ENCODE measurements around the gene FARP1. TPM values are rescaled to one million over a fixed set of nuclear protein-coding genes. Genes with fewer than 3 reads are reported as not detected.

Gene FARP1
- total RNA-seq, 2 experiments from 2014 or later: 0.55 to 1.9 TPM

DNA sequence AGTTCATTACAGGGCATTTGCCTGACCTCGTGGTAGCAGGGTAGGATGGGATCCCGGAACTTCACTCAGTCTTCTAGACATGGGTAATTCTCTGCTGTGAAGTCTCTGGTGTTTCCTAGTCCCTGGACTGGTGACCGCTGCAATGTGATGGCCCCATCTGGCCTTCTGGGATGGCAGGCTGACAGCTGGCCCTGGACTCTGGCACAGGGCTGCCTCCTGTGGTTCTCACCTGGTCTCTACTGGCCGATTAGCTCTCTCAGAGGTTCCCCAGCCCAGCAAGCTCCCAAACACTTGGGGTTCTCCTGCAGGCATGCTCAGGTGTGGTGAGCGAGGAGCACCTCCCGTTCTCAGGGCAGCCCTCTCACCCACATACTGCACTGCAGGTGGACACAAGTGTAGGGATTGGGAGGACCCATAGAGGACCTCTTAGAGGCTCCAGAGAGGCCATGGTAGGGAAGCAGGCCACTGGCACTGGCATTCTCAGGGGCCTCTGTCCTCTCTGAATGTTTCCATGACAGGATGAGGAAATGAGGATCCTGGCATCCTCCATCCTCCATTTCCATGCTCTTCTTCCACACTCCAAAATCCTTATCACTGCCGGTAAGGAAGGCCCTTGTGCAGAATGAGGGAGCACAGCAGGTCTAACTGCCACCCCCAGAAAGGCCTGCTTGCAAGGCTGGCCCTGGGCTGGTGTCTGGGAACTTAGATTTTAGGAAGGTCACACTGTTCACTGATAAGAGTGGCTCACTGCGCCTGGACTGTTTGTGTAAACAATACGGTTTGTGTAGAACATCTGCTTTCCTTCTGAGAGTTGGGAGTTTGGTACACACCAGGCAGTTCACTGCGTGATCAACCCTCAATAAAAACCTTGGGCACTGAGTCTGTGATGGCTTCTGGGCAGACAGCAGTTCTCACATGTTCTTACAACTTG is 31.5 kb upstream of the FARP1 start:
- Mint-ChIP-seq H3K27ac (no peak overlapping the region), H3K36me3 (no peaks in the 10 kb centered on the region), H3K4me1 (no peaks in the 10 kb centered on the region), H3K27me3 (peaks cover 2% of the 10 kb centered on the region), H3K4me3 (no peak overlapping the region), H3K9me3 (no peaks in the 10 kb centered on the region)
- ATAC-seq (ENCODE audit: low read depth): no peak
- POLR2A ChIA-PET: no interaction called here
- DNase-seq: no peak

DNA sequence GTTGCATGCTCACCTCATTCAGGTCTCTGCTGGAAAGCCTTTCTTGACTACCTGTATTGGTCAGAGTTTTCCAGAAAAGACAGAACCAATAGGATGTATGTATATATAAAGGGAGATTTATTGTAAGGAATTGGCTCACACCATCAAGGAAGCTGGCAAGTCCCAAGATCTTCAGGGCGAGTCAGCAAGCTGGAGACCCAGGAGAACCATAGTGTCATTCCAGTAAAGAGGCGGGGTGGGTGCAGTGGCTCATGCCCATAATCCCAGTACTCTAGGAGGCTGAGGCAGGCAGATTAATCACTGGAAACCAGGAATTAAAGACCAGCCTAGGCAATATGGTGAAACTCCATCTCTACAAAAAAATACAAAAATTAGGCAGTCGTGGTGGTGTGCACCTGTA is 30.4 kb upstream of the FARP1 start:
- POLR2A ChIA-PET: no interaction called here
- Mint-ChIP-seq H3K9me3 (no peaks in the 10 kb centered on the region), H3K27ac (no peak overlapping the region), H3K27me3 (no peaks in the 10 kb centered on the region), H3K4me1 (no peaks in the 10 kb centered on the region), H3K4me3 (no peak overlapping the region), H3K36me3 (no peaks in the 10 kb centered on the region)
- ATAC-seq (ENCODE audit: low read depth) (no peak), DNase-seq (no peak)

- ATAC-seq (ENCODE audit: low read depth): no peak
- Mint-ChIP-seq H3K27me3 (no peaks in the 10 kb centered on the region), H3K36me3 (no peaks in the 10 kb centered on the region), H3K4me1 (no peaks in the 10 kb centered on the region), H3K4me3 (no peak overlapping the region), H3K9me3 (peaks cover 3% of the 10 kb centered on the region), H3K27ac (no peak overlapping the region)
- DNase-seq: no peak
- POLR2A ChIA-PET: no interaction called here
These were observed 24.0 kb upstream of the FARP1 start for GRCh38 chr13:98118865-98119264.

- no peak overlapping the region for H3K4me3 Mint-ChIP-seq
- POLR2A ChIA-PET: no interaction called here
- H3K9me3 Mint-ChIP-seq: peaks cover 17% of the 10 kb centered on the region
- no peaks in the 10 kb centered on the region for H3K36me3 Mint-ChIP-seq
- no peaks in the 10 kb centered on the region for H3K27me3 Mint-ChIP-seq
- DNase-seq (no peak), ATAC-seq (ENCODE audit: low read depth) (no peak)
- H3K27ac Mint-ChIP-seq: no peak overlapping the region
- no peaks in the 10 kb centered on the region for H3K4me1 Mint-ChIP-seq
These were observed 19.7 kb upstream of the FARP1 start for GRCh38 chr13:98123176-98123575.

DNA sequence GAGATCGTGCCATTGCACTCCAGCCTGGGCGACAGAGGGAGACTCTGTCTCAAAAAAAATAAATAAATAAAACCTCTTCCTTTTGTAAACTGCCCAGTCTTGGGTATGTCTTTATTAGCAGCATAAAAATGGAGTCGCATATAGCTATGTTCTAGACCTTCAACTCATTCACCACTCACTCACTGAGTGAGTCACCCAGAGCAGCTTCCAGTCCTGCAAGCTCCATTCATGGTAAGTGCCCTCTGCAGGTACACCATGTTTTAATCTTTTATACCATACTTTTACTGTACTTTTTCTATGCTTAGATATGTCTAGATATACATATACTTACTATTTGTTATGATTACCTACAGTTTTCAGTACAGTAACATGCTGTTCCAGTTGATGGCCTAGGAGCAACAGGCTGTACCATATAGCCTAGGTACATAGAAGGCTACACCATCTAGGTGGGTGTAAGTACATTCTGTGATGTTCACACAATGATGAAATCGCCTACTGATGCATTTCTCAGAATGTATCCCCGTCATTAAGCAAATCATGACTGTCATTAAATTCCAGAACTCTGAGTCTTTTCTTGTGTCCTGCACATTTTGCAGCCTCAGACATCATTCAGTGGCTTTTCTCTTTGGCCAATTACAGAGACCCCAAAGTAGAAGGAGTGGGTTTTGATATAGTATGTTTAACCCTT is 13.7 kb upstream of the FARP1 start:
- no peak overlapping the region for H3K4me3 Mint-ChIP-seq
- H3K36me3 Mint-ChIP-seq: no peaks in the 10 kb centered on the region
- H3K27me3 Mint-ChIP-seq: peaks cover 8% of the 10 kb centered on the region
- peaks cover 13% of the 10 kb centered on the region for H3K9me3 Mint-ChIP-seq
- DNase-seq (no peak), ATAC-seq (ENCODE audit: low read depth) (no peak)
- H3K4me1 Mint-ChIP-seq: no peaks in the 10 kb centered on the region
- POLR2A ChIA-PET: no interaction called here
- no peak overlapping the region for H3K27ac Mint-ChIP-seq

DNA sequence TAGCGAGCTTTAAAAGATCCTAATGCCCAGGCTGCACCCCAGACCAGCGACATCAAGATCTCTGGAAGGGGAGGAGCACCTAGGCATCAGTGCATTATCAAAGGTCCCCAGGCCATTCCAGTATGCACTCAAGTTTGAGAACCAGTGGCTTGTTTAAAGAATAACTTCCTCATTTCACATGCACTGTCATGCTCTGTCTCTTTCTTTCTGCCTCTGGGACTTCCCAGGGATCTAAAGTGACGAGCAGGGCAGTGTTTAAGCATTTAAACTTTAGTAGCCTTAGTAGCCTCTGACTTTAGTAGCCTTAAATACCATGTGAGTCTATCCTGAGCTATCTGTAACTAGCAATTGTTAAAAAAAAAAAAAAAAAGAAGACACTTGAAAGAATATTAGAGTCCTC is 8.9 kb upstream of the FARP1 start:
- Mint-ChIP-seq H3K27ac (no peak overlapping the region), H3K27me3 (peaks cover 25% of the 10 kb centered on the region), H3K4me3 (no peak overlapping the region), H3K9me3 (peaks cover 2% of the 10 kb centered on the region), H3K4me1 (no peaks in the 10 kb centered on the region), H3K36me3 (no peaks in the 10 kb centered on the region)
- no peak for DNase-seq
- POLR2A ChIA-PET: no interaction called here
- ATAC-seq (ENCODE audit: low read depth): no peak

DNA sequence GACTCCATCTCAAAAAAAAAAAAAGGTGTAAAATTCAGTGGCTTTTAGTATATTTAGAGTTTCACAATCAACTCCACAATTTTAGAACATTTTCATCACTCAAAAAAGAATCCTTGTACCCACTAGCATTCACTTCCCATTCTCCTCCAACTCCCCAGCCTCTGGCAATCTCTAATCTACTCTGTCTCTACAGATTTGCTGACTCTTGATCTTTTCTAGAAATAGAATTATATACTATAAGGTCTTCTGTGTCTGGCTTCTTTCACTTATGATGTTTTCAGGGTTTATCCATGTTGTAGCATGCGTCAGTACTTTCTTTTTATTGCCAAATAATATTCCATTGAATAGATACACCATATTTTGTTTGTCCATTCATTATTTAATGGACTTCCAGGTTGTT is 8.0 kb upstream of the FARP1 start:
- DNase-seq: no peak
- H3K27me3 Mint-ChIP-seq: peaks cover 29% of the 10 kb centered on the region
- H3K27ac Mint-ChIP-seq: no peak overlapping the region
- no peaks in the 10 kb centered on the region for H3K36me3 Mint-ChIP-seq
- H3K9me3 Mint-ChIP-seq: no peaks in the 10 kb centered on the region
- POLR2A ChIA-PET: no interaction called here
- no peak for ATAC-seq (ENCODE audit: low read depth)
- H3K4me3 Mint-ChIP-seq: no peak overlapping the region
- no peaks in the 10 kb centered on the region for H3K4me1 Mint-ChIP-seq

DNA sequence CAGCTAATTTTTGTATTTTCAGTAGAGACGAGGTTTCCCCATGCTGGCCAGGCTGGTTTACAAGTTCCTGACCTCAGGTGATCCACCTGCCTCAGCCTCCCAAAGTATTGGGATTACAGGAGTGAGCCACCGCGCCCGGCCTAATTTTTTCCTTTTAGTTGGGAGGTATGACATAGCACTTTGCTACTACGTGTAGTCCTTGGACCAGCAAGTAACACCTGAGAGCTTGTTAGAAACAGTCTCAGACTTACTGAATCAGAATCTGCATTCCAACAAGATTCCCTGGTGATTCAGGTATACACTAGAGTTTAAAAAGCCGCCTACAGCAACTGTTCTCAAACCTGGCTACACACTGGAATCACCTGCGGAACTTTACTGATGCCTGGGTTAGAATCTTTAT is 1.8 kb upstream of the FARP1 start:
- Mint-ChIP-seq H3K36me3 (no peaks in the 10 kb centered on the region), H3K4me1 (peaks cover 10% of the 10 kb centered on the region), H3K27ac (no peak overlapping the region), H3K4me3 (no peak overlapping the region), H3K27me3 (peaks cover 62% of the 10 kb centered on the region), H3K9me3 (no peaks in the 10 kb centered on the region)
- DNase-seq (no peak), ATAC-seq (ENCODE audit: low read depth) (no peak)
- POLR2A ChIA-PET: no interaction called here

GRCh38 chr13:98141509-98142379 is 1.1 kb upstream of the FARP1 start:
- ATAC-seq (ENCODE audit: low read depth): peak; percentile 1
- Mint-ChIP-seq H3K9me3 (no peaks in the 10 kb centered on the region), H3K27me3 (peaks cover 61% of the 10 kb centered on the region), H3K27ac (no peak overlapping the region), H3K4me1 (peaks cover 10% of the 10 kb centered on the region), H3K4me3 (peak overlapping the region; percentile 68), H3K36me3 (no peaks in the 10 kb centered on the region)
- no peak for DNase-seq
- POLR2A ChIA-PET: no interaction called here

DNA sequence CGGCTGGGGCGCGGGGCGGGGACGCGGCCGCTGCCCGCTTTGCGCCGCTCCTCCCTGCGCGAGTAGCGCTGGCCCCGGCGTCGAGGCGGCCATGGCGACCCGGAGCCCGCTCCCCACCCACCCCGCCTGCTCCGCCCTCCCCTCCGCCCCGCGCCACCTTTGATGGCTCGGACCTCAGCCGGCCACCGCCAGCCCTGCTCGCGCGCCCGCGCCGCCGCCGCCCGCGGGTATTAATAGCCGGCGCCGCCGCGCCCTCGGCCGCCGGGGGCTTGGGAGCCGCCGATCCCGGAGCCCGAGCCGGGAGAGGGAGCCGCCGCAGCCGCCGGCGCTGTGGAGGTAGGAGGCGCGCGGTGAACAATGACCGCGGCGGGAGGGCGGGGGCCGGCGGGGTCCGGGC is 261 bp downstream of the FARP1 start:
- Mint-ChIP-seq H3K27me3 (peaks cover 67% of the 10 kb centered on the region), H3K4me1 (peaks cover 10% of the 10 kb centered on the region), H3K4me3 (no peak overlapping the region), H3K36me3 (no peaks in the 10 kb centered on the region), H3K9me3 (no peaks in the 10 kb centered on the region), H3K27ac (no peak overlapping the region)
- no peak for DNase-seq
- ATAC-seq (ENCODE audit: low read depth): no peak
- POLR2A ChIA-PET: no interaction called here

DNA sequence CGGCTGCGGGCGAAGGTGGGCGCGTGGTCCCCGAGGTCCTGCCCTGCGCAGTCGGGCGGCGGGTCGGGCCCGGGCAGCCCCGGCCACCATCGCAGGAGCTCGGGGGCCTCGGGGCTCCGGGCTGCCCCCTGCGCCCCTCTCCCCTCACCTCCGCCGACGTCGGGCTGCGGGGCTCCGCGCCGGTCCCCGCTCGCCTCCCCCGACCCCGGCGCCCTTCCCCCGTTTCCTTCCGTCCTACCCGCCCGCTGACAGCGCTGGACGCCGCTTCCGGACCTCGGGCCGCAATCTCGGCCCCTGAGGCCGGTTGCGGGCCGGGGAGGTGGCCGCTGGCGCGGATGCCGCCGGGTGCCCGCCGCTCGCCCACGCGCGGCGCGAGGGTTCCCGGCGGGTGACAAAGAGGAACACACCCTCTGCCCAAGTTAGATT is 720 bp downstream of the FARP1 start:
- DNase-seq (peak; percentile 38), ATAC-seq (ENCODE audit: low read depth) (no peak)
- Mint-ChIP-seq H3K4me3 (peak overlapping the region; percentile 72), H3K27ac (no peak overlapping the region), H3K27me3 (peaks cover 68% of the 10 kb centered on the region), H3K36me3 (no peaks in the 10 kb centered on the region), H3K9me3 (no peaks in the 10 kb centered on the region), H3K4me1 (peaks cover 10% of the 10 kb centered on the region)
- POLR2A ChIA-PET: no interaction called here

DNA sequence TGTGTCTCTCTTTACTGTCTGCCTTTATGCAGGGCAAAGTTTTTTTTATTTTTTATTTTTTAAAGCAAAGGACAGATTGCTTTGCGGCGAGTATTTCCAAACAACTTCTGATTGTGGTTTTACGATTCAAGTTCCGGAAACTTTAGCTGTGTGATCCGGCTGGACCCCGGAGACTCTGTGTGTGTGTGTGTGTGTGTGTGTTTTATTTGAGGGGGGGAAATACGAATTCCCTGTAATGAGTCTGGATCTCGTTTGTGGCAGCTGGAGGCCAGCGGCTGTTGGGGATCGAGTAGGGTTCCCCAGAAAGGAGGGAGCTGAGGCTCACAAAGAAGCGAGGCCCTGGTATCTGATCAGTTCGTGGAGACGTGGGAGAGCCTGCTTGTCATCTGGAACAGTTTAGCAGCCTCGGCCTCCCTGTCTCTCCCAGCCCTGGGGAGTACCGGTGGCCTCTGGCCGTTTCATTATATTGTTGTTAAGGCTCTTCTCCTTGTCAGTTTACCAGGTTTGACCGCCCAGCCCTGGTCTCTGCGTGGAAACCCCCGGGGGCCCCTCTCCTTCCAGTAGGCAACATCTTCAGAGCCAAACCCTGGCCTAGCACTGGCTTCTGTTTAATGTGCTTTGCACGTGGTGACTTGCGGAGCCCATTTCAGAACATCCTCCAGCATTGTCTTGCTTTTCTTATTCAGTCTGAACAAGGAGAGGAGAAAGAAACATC is 1.3 kb downstream of the FARP1 start:
- Mint-ChIP-seq H3K27ac (no peak overlapping the region), H3K4me1 (peaks cover 10% of the 10 kb centered on the region), H3K27me3 (peaks cover 69% of the 10 kb centered on the region), H3K9me3 (no peaks in the 10 kb centered on the region), H3K4me3 (peak overlapping the region; percentile 72), H3K36me3 (no peaks in the 10 kb centered on the region)
- ATAC-seq (ENCODE audit: low read depth): no peak
- POLR2A ChIA-PET: no interaction called here
- DNase-seq: no peak

- peak overlapping the region; percentile 13 for H3K4me3 Mint-ChIP-seq
- ATAC-seq (ENCODE audit: low read depth) (no peak), DNase-seq (no peak)
- peaks cover 65% of the 10 kb centered on the region for H3K27me3 Mint-ChIP-seq
- H3K36me3 Mint-ChIP-seq: no peaks in the 10 kb centered on the region
- no peak overlapping the region for H3K27ac Mint-ChIP-seq
- POLR2A ChIA-PET: no interaction called here
- no peaks in the 10 kb centered on the region for H3K9me3 Mint-ChIP-seq
- H3K4me1 Mint-ChIP-seq: peaks cover 10% of the 10 kb centered on the region
These were observed 2.0 kb downstream of the FARP1 start for GRCh38 chr13:98144801-98145350.
